Ishikawa (cell line): Measurements from ENCODE around the gene YPEL2.

Source experiments
- CEBPB ChIP-seq: IDR thresholded peaks from 2 replicates; pipeline ENCODE4 v1.6.1; 2012
- CREB1 ChIP-seq: IDR thresholded peaks from 2 replicates; pipeline ENCODE4 v1.6.1; 2012; ENCODE audit warnings: low read depth
- EGR1 ChIP-seq: IDR thresholded peaks from 2 replicates; pipeline ENCODE4 v1.6.1; 2012
- EP300 ChIP-seq: IDR thresholded peaks from 2 replicates; pipeline ENCODE4 v1.6.1; 2012; ENCODE audit warnings: borderline replicate concordance
- FOXM1 ChIP-seq: IDR thresholded peaks from 2 replicates; pipeline ENCODE4 v1.6.1; 2012; ENCODE audit warnings: low read depth, borderline replicate concordance
- MAX ChIP-seq: IDR thresholded peaks from 2 replicates; pipeline ENCODE4 v1.6.1; 2012
- NFIC ChIP-seq: IDR thresholded peaks from 2 replicates; pipeline ENCODE4 v1.6.1; 2012
- RAD21 ChIP-seq: IDR thresholded peaks from 2 replicates; pipeline ENCODE4 v1.6.1; 2012; ENCODE audit warnings: low read depth
- REST ChIP-seq: IDR thresholded peaks from 2 replicates; pipeline ENCODE4 v1.6.1; 2012; ENCODE audit warnings: low read depth, mild to moderate bottlenecking
- TAF1 ChIP-seq: IDR thresholded peaks from 2 replicates; pipeline ENCODE4 v1.6.1; 2012; ENCODE audit warnings: low read depth, mild to moderate bottlenecking
- TCF12 ChIP-seq: IDR thresholded peaks from 2 replicates; pipeline ENCODE4 v1.6.1; 2012; ENCODE audit warnings: low read depth
- TEAD4 ChIP-seq: IDR thresholded peaks from 2 replicates; pipeline ENCODE4 v1.6.1; 2012
- USF1 ChIP-seq: IDR thresholded peaks from 2 replicates; pipeline ENCODE4 v1.6.1; 2012
- YY1 ChIP-seq: IDR thresholded peaks from 2 replicates; pipeline ENCODE4 v1.6.1; 2012; ENCODE audit warnings: low read depth

- TF ChIP-seq TAF1 (no peak), REST (no peak), YY1 (no peak), USF1 (no peak), TCF12 (no peak), CEBPB (no peak), FOXM1 (no peak), EP300 (no peak), MAX (no peak), NFIC (no peak), CREB1 (no peak), RAD21 (no peak), EGR1 (no peak), TEAD4 (no peak)
Measured at GRCh38 chr17:59304811-59305210, 26.6 kb upstream of the YPEL2 start.
